A172 (cell line): ENCODE data around the gene AMOTL2. TPM values are rescaled to one million over a fixed set of nuclear protein-coding genes. Genes with fewer than 3 reads are reported as not detected.

Source experiments
- DNase-seq: peaks from one replicate; pipeline ENCODE4 v3.0.0-alpha.2; 2015; ENCODE audit warnings: low spot score
- total RNA-seq: library from RNA; depleted of rRNA; stranded (reverse); fragments of >200 nt; shearing (Covaris generic); gene quantifications from 2 replicates; pipeline ENCODE4 v1.2.3, GENCODE V29; 2014

Gene AMOTL2
- total RNA-seq, 1 experiment from 2014 or later = 182 TPM

- DNase-seq = no peak
Observed at GRCh38 chr3:134378818-134379217, 4.6 kb upstream of the AMOTL2 start.

- DNase-seq = no peak
Observed at GRCh38 chr3:134378384-134378783, 4.1 kb upstream of the AMOTL2 start.

- DNase-seq = no peak
Observed at GRCh38 chr3:134377896-134378295, 3.6 kb upstream of the AMOTL2 start.

GRCh38 chr3:134376786-134377426 lies 2.7 kb upstream of the AMOTL2 start:
- DNase-seq = no peak

- DNase-seq = no peak
Observed at GRCh38 chr3:134376385-134376765, 2.1 kb upstream of the AMOTL2 start.

GRCh38 chr3:134375582-134376384 lies 1.5 kb upstream of the AMOTL2 start:
- no peak for DNase-seq

- peak; percentile 79 for DNase-seq
Observed at GRCh38 chr3:134374791-134375581, 739 bp upstream of the AMOTL2 start.

- peak; percentile 85 for DNase-seq
Observed at GRCh38 chr3:134373271-134374104, 759 bp downstream of the AMOTL2 start.

GRCh38 chr3:134372396-134373270 lies 1.6 kb downstream of the AMOTL2 start:
- no peak for DNase-seq

- peak; percentile 59 for DNase-seq
Observed at GRCh38 chr3:134371542-134372324, 2.5 kb downstream of the AMOTL2 start.

- DNase-seq = no peak
Observed at GRCh38 chr3:134370611-134371531, 3.4 kb downstream of the AMOTL2 start.

GRCh38 chr3:134369861-134370596 lies 4.2 kb downstream of the AMOTL2 start:
- DNase-seq = no peak

- DNase-seq = peak; percentile 85
Observed at GRCh38 chr3:134369231-134369741, 5.0 kb downstream of the AMOTL2 start.

- no peak for DNase-seq
Observed at GRCh38 chr3:134368751-134369105, 5.5 kb downstream of the AMOTL2 start.

- DNase-seq = no peak
Observed at GRCh38 chr3:134367869-134368750, 6.1 kb downstream of the AMOTL2 start.

GRCh38 chr3:134366928-134367811 lies 7.1 kb downstream of the AMOTL2 start:
- DNase-seq = no peak
